Thymus (tissue), 11 donors: ENCODE measurements around the gene CHDH. TPM values are rescaled to one million over a fixed set of nuclear protein-coding genes. Genes with fewer than 3 reads are reported as not detected.

Experiments used
- DNase-seq, 9 donors: peaks; one replicate each; pipeline ENCODE4 v3.0.0-alpha.2; 2013; ENCODE audit warnings: low spot score in 9 of 9, low read depth in 6 of 9, missing footprints in 1 of 9
- H3K27ac ChIP-seq, 2 donors: one replicate each; pipeline ENCODE4 v1.5.1; 2013; ENCODE audit warnings: control low read depth in 1 of 2, low read depth in 1 of 2, low read length in 1 of 2, mild to moderate bottlenecking in 1 of 2, moderate library complexity in 1 of 2
- H3K27me3 ChIP-seq, 2 donors: one replicate each; pipeline ENCODE4 v1.5.1; 2013; ENCODE audit warnings: low read length in 1 of 2; ENCODE audit not compliant: control insufficient read depth in 2 of 2, insufficient read depth in 1 of 2
- H3K36me3 ChIP-seq, 2 donors: one replicate each; pipeline ENCODE4 v1.5.1; 2013; ENCODE audit warnings: low read length in 1 of 2, mild to moderate bottlenecking in 1 of 2, moderate library complexity in 1 of 2; ENCODE audit not compliant: control insufficient read depth in 2 of 2, insufficient read depth in 2 of 2
- H3K4me1 ChIP-seq, 2 donors: one replicate each; pipeline ENCODE4 v1.5.1; 2013; ENCODE audit warnings: low read length in 2 of 2; ENCODE audit not compliant: control insufficient read depth in 2 of 2, insufficient read depth in 2 of 2
- H3K4me3 ChIP-seq, 2 donors: one replicate each; pipeline ENCODE4 v1.5.1; 2013; ENCODE audit warnings: low read length in 2 of 2, control low read depth in 1 of 2, mild to moderate bottlenecking in 1 of 2
- H3K9me3 ChIP-seq, 2 donors: one replicate each; pipeline ENCODE4 v1.5.1; 2013; ENCODE audit warnings: low read length in 1 of 2, mild to moderate bottlenecking in 1 of 2; ENCODE audit not compliant: control insufficient read depth in 2 of 2, insufficient read depth in 1 of 2
- WGBS: extraction: QIAGEN DNeasy Blood & Tissue Kit; methylation state at CpG from one replicate; pipeline ENCODE4 v1.1.7; 2013; 5-methylcytosine and 5-hydroxymethylcytosine counted together
- polyA plus RNA-seq: library from polyadenylated mRNA; stranded (reverse); fragments of 200-250 nt; gene quantifications from one replicate; pipeline ENCODE4 v1.2.3, GENCODE V29; 2013
- total RNA-seq: library from RNA; stranded (reverse); fragments of 120-200 nt; gene quantifications from one replicate; pipeline ENCODE4 v1.2.4, GENCODE V29; 2013
- donor health status: healthy.

CHDH gene
- total and polyA plus RNA-seq, 2 donors = 0.38 to 0.57 TPM

DNA sequence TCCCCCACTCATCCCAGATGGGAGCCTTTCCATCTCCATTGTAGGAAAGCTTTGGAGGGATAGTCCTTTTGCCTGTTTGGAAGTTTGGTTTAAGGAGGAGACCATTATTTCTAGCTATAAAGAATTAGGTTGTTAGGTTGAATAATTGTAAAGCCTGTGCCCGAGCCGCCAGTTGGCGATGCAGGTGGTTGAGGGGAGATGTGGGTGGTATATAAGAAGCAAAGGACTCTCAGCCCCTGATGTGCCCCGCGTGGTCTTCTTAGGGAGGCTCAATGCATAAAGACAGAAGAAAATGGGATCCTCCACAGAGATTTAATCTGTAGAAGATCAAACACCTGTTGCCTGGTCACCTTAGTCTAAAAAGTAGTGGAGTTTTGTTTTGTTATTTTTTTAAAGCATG is 55.7 kb downstream of the CHDH start:
- 95% methylated on average over 5 of the region's 5 CpGs for WGBS
- Histone ChIP-seq H3K27ac (no peak overlapping the region), H3K36me3 (no peaks in the 10 kb centered on the region), H3K4me3 (no peak overlapping the region), H3K27me3 (no peaks in the 10 kb centered on the region), H3K9me3 (no peaks in the 10 kb centered on the region), H3K4me1 (peaks cover 0 to 25% of the 10 kb centered on the region in 2 donors)
- no peak for DNase-seq

DNA sequence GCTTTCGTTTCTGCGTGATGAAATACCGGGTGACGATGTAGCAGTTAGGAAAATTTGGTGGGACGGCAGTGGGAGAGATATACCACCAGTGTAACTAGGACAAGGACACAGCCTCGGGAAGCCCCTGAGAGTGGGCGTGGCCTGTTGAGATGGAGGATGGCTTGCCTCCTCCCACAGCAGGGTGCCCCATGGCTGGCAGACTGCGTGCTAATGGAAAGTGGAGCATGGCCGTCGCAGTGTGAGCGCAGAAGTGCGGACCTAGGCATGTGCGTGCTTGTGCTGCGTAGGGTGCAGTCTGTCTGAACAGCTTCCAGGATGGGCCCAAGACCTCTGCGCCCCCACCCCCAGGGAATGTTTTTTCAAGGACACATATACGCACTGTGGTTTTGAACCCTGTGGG is 56.8 kb downstream of the CHDH start:
- H3K4me1 ChIP-seq = peaks cover 0 to 25% of the 10 kb centered on the region in 2 donors
- no peaks in the 10 kb centered on the region for H3K36me3 ChIP-seq
- no peaks in the 10 kb centered on the region for H3K9me3 ChIP-seq
- H3K4me3 ChIP-seq = no peak overlapping the region
- no peaks in the 10 kb centered on the region for H3K27me3 ChIP-seq
- H3K27ac ChIP-seq = no peak overlapping the region
- no peak for DNase-seq
- 96% methylated on average over 16 of the region's 16 CpGs for WGBS

DNA sequence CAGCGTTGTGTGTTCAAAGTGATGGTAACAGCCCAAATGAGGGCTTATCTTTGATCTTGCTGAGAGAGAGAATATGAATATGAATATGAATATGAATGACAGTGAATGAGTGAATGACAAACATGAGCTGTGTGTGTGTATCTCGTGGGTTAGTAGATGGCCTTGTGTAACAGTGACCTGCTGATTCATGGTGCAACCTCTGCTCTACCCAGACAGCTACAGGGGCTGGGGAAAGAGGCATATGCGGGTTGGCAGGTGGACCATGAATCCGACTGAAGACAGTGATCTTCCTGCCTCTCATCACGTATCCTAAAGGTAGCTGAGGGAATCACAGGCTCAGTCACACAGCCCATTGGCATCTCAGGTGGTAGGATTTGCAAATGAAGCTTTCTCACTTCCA is 58.2 kb downstream of the CHDH start:
- WGBS = 87% methylated on average over 5 of the region's 5 CpGs
- no peaks in the 10 kb centered on the region for H3K27me3 ChIP-seq
- peaks cover 0 to 22% of the 10 kb centered on the region in 2 donors for H3K4me1 ChIP-seq
- no peak for DNase-seq
- no peaks in the 10 kb centered on the region for H3K36me3 ChIP-seq
- H3K9me3 ChIP-seq = no peaks in the 10 kb centered on the region
- H3K4me3 ChIP-seq = no peak overlapping the region
- H3K27ac ChIP-seq = no peak overlapping the region

DNA sequence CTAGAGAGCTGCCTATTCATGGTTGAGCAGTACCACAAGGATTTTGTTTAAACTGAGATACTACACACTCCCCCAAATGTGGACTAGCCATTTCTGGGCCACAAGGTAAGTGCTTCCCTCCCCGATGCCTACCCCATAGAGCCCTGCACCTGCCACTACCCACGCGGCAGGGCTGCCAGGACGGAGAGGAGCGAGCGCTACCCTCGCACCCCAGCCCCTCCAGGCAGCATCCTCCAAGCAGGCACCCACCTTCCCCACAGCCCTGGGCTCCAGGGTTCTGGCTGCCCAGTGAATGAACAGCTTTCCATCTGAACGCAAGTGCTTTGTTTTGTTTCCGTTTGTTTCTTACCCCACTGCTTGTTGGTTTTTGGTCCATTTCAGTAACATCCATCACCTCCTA is 59.2 kb downstream of the CHDH start:
- H3K27me3 ChIP-seq = no peaks in the 10 kb centered on the region
- no peak for DNase-seq
- H3K9me3 ChIP-seq = no peaks in the 10 kb centered on the region
- H3K36me3 ChIP-seq = no peaks in the 10 kb centered on the region
- no peak overlapping the region for H3K4me3 ChIP-seq
- H3K4me1 ChIP-seq = peaks cover 0 to 13% of the 10 kb centered on the region in 2 donors
- no peak overlapping the region for H3K27ac ChIP-seq
- WGBS = 92% methylated on average over 9 of the region's 9 CpGs

DNA sequence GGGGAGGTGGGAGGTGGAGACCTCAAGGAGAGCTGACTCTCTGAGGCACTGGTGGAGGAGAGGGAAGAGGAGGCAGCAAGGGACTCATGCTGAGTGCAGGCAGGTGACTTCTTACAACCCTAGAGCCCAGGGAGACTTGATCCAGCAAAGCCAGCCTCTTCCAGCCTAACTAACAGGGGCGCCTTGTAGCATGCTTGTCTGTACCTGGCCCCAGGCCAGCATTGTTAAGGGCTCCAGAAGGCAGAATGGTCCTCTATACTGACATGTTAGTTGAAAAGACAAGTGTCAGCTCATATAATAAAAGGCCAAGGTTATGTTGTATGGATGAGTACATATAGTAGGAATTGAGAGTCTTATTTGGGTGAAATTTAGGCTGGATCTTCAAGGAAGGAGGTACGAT is 65.4 kb downstream of the CHDH start:
- no peaks in the 10 kb centered on the region for H3K27me3 ChIP-seq
- peaks cover 0 to 15% of the 10 kb centered on the region in 2 donors for H3K4me1 ChIP-seq
- no peak overlapping the region for H3K4me3 ChIP-seq
- H3K36me3 ChIP-seq = no peaks in the 10 kb centered on the region
- H3K9me3 ChIP-seq = no peaks in the 10 kb centered on the region
- no peak for DNase-seq
- 94% methylated on average over 2 of the region's 2 CpGs for WGBS
- no peak overlapping the region for H3K27ac ChIP-seq

DNA sequence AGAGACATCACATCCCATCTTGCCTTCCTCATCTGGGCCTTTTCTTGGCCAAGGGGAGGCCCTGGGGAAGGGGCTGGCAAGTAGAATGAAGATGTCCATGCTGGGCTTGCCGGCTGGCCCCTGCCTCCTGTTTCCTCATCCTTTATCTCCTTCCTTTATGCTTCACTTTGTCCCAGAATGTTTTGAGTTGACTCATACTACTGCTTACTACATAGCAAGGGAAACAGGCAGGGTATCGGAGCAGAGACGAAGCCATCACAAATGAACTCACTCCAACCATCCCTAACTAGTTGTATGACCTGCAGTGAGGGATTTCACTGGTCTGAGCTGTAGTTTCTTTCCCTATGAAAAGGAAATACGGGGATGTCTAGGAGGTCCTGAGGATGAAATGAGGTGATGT is 66.0 kb downstream of the CHDH start:
- no peak for DNase-seq
- Histone ChIP-seq H3K4me1 (peaks cover 0 to 15% of the 10 kb centered on the region in 2 donors), H3K36me3 (no peaks in the 10 kb centered on the region), H3K9me3 (no peaks in the 10 kb centered on the region), H3K27me3 (no peaks in the 10 kb centered on the region), H3K4me3 (no peak overlapping the region), H3K27ac (no peak overlapping the region)
- WGBS = 84% methylated on average over 4 of the region's 4 CpGs

DNA sequence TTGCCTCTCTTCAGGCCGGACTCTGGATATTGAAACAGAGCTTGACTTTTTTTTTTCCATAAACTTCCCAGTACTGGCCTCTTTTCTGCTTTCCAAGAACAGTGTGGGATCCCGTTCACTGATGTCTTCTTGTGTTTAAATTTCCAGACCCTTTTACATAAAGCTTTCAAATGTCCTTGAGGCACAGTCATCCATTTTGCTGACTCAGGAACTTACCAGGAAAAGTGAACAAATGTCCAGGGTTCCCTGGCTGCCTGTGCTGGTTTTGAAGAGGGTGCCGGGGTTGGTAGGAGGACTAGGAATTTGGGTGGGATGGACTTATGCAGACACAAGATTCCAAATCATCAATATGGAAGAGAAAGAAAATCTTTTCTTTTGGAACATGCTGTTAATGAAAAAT is 68.1 kb downstream of the CHDH start:
- Histone ChIP-seq H3K27ac (no peak overlapping the region), H3K4me3 (no peak overlapping the region), H3K36me3 (no peaks in the 10 kb centered on the region), H3K9me3 (no peaks in the 10 kb centered on the region), H3K27me3 (no peaks in the 10 kb centered on the region), H3K4me1 (peaks cover 0 to 23% of the 10 kb centered on the region in 2 donors)
- WGBS = 98% methylated on average over 3 of the region's 3 CpGs
- no peak for DNase-seq

DNA sequence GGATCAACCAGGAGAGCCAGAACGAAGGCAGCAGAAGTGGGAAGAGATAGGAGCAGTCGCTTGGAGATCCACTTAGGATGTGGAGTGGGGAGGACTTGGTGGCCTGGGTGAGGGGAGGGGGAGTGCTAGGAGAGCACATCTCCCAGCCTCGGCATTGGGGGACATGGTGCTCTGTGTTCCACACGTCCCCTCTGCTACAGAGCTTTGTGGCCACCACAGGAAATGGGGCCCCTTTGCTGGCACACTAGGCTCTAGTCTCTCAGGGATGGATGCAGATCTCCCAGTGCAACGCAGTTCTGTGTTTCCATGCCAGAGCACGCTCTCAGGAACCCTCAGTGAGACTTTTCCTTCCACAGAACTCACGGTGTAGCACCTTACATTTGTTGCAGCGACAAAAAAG is 68.8 kb downstream of the CHDH start:
- Histone ChIP-seq H3K36me3 (no peaks in the 10 kb centered on the region), H3K27ac (no peak overlapping the region), H3K4me1 (peaks cover 0 to 23% of the 10 kb centered on the region in 2 donors), H3K9me3 (no peaks in the 10 kb centered on the region), H3K4me3 (no peak overlapping the region), H3K27me3 (no peaks in the 10 kb centered on the region)
- DNase-seq = peak in 2 of 9 donors; percentile 13 to 52
- 50% methylated on average over 8 of the region's 8 CpGs for WGBS

DNA sequence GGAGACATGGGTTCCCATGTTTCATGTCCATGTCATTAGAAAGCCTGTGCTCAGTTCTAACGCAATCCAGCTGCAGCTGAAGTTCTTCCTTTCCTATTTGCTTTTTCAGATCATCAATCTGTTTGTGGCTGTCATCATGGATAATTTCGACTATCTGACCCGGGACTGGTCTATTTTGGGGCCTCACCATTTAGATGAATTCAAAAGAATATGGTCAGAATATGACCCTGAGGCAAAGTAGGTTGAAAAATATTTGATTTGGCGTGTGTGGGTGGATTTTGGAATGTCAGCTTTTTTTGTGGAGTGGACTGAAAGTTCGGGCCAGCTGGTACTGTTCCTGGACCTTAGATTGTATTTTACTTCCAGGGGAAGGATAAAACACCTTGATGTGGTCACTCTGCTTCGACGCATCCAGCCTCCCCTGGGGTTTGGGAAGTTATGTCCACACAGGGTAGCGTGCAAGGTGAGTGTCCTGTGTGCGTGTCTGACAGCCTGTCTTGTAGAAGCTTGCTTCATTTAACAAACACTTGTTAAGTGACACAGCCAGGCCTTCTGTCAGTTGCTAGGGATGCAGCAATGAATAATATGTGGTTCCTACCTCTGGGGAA is 69.6 kb downstream of the CHDH start:
- H3K4me3 ChIP-seq = no peak overlapping the region
- 95% methylated on average over 9 of the region's 9 CpGs for WGBS
- H3K9me3 ChIP-seq = no peaks in the 10 kb centered on the region
- no peaks in the 10 kb centered on the region for H3K36me3 ChIP-seq
- no peak overlapping the region for H3K27ac ChIP-seq
- no peak for DNase-seq
- peaks cover 0 to 23% of the 10 kb centered on the region in 2 donors for H3K4me1 ChIP-seq
- H3K27me3 ChIP-seq = no peaks in the 10 kb centered on the region
